GM18508 (cell line): ENCODE results near the gene BTN1A1.
"Not testable (repeated sequence)": the region's sequence is repeated elsewhere in the genome, so short reads cannot be mapped to it uniquely, and the experiment has no call there.

Experiments used
- ATAC-seq: cut with Tn5 transposase; IDR thresholded peaks from one replicate; pipeline ENCODE4 v1.9.1; 2021; ENCODE audit warnings: moderate number of reproducible peaks; ENCODE audit not compliant: insufficient read depth, unreplicated experiment

BTN1A1 gene

DNA sequence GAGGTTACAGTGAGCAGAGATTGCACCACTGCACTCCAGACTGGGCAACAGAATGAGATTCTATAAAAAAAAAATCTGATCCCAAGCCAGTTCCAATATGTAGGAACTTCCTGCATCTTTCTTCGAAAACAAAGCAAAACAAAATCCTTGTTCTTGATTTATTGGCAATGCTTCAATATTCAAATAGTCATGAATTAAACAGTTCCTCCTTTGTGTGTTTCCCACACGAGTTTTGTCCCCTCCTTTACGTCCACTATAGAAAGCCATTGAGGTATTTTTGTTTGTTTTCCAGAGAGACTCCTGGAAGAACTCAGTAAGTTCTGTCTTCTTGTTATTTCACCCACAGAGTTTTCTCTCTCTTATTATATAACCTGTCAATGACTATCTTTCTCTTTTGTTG lies 7.6 kb downstream of the BTN1A1 start:
- no peak for ATAC-seq

DNA sequence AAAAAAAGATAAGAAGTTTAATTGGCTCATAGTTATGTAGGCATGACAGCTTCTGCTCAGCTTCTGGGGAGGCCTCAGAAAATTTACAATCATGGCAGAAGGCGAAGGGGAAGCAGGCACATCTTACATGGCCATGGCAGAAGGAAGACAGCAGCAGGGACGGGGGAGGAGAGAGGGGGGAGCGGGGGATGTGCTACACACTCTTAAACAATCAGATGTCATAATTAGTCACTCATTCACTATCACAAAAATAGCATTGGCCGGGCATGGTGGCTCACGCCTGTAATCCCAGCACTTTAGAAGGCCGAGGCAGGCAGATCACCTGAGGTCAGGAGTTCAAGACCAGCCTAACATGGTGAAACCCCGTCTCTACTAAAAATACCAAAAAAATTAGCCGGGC lies 10.9 kb downstream of the BTN1A1 start:
- not testable (repeated sequence) for ATAC-seq

DNA sequence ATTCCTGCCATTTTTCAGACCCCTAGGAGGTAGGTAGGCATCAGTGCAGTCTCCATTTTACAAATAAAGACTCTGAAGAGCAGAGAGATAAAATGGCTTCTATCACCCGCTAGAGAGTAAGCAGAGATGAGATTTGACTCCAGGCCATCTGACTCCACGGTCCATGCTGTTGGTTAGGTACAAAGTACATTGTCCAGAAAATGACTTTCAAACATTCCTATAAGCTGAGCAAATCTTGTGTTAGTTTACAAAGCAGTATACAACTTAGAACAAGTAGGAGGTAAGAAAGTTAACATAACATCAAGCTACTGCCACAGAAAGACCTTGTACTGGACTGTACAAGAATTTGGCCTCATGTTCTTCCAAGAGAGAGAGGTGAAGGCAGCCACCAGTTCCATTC lies 14.9 kb downstream of the BTN1A1 start:
- ATAC-seq: no peak

DNA sequence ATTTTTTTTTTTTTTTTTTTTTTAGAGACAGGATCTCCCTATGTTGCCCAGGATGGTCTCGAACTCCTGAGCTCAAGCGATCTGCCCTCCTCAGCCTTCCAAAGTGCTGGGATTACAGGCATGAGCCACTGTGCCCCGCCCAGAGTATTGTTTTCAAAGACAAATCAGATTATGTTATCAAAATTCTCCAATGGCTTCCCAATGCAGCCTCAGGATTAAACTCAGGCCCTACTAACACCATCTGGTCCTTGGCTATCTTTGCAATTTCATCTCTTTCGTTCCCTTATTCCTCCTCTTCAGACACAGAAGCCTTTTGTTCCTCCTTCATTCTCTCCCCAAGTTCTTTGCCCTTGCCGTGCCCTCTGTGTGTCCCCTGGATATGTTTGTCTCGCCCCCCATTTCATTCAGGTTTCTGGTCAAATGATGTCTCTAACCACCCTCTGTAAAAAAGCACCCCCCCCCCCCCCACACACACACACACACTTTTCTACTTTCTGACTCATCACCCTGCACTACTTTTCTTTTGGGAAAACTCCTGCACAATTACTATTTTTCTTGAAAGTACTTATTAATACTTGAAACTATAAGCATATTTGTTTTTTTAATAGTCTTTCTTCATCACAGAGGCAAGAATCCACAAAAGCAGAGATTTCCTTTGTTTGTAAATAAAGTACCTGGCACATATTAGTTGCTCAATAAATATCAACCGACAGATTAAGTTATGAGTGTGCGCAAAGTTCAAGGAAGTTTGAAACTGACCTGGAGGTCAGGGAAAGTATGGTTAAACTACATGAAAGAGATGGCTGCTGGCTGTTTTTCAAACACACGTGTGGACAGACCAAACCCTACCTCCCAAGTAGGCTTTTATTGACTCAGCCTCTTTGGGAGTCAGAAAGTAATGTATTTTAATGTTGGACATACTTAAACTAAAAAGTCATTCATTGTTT lies 16.7 kb downstream of the BTN1A1 start:
- no peak for ATAC-seq

DNA sequence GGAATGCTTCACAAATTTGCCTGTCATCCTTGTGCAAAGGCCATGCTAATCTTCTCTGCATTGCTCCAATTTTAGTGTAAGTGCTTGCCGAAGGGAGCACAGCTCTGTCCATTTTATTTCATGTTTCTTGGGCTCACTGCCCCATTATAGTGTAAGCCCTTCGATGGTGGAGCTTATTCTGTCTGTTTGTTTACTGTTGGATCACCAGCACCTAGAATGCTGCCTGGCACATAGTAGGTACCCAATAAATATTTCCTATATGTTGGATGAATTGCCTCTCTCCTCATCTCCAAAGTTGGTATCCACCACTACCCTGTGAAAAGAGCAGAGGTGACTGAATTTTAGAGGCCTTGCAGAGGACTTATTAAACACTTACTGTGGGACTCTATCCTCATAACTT lies 19.3 kb downstream of the BTN1A1 start:
- ATAC-seq: no peak

DNA sequence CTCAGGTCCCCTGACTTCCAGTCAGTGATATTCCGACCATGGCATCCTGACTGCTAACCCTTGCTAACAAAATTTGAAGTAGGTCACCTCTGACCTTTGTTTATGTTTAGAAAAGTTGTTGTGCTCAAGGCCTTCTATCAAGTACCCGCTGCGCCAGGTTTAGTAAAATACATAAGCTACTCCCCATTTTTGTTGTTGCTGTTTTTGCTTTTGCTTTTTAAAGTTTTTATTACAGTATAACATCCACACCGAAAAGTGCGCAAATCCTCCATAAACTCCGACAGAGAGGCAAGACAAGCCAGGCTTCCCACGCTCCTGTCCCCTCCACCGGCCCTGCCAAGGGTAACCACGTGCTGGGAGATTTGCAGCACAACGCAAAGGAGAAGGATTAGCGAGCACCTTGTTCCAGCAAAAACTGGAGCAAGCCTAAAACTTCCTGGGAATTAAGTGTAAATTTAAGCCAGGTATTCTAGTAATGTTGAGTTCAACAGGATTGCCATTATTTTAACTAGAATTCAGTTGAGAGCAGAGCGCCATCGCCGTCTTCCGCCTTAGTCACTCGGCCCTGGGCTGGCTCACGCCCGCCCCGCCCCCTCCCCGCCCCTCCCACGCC lies 20.2 kb downstream of the BTN1A1 start:
- ATAC-seq: peak; percentile 15

DNA sequence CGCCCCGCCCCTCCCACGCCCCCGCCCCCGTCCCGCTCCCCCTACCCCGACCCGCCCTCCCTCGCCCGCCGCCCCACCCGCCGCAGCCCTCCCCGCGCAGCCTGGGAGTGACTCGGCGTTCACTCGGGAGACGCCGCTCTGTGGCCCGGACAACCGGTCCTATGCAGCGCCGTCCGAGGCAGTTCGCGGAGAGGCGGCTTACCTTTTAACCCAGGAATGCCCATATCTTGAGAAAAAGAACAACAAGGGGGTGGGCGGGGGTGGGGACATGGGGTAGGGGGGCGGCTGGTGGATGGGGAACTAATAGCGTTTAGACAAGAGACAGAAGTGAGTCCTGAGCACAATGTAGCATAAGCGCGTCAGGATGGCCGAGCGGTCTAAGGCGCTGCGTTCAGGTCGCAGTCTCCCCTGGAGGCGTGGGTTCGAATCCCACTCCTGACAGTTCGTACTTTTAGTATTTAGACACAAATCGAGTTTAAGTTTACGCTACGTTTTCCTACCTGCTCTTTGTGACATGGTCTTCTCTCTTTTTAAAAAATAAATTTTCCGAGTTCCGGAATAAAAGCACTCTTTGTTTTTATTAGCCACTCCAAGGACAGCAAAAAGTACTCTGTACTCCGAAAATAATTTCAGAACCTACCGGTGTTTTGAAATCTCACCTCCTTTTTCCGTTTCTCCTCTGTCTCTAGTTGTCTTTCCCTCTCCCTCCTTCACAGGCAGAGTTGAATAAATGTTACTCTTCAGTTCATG lies 20.9 kb downstream of the BTN1A1 start:
- peak; percentile 46 for ATAC-seq

DNA sequence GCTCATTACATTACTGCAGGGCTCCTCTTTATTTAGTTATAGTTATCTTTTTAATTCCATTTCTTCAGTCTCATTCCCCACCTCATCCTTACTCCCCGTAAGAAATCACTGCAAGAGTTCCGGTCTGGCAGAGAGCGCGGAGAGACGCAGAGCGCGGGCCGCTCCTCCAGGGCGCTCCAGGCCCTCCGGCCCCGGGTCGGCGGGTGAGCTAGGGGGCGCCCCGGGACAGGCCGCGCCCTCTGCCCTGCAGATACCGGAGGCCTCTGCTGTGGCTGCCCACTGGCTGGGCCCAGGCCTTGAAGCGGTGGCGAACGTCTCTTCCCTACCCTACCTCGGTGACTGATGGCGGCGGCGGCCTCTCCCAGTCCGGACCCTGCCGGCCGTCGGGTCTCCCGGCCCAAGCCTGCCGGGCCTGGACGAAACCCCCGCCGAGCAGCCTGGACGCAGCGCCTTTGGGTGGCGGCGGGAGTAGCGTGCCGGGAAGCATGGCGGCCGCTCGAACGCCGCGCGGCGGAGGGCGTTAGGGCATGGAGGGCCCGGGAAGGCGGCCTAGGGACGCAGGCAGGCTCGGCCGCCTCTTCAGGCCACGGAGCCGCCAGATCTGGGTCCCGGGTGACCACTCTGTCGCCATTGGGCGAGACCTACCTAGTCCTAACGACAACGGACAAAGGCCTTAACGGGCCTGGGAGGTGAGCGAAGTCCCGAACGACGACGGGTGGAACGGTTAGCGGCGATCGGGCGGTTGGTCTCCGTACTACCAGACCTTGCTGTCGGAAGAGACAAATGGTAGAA lies 21.7 kb downstream of the BTN1A1 start:
- peak; percentile 34 for ATAC-seq

DNA sequence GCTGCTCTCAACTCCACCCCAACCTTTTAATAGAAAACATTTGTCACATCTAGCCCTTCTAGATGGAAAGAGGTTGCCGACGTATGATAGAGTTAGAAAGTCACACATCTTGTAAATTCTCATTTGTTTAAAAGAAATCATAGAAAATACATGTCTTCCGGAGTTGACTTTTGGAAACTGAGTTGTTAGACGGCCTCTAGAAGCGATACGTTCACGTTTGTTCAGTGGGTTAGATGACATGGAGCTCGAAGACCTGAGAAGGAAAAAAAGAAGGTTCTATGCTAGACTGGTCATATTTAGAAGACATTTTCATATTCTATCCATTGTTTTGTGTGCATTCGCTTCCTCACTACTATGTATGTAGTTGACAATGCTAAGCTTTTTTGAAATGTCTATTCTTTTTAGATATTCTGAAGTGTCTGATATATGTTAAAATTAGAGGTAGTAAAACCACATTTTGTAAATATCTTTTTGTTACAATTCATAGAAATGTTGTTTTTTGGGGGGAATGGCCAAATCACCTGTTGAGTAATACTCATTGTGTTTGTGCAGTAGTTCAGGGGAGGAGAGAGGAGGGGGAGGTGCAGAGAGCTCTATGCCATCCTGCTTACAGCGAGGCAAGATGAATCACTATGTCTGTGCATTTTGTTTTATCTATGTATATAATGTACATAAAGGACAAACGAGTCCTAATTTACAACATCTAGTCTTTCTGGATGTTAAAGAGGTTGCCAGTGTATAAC lies 22.6 kb downstream of the BTN1A1 start:
- not testable (repeated sequence) for ATAC-seq

DNA sequence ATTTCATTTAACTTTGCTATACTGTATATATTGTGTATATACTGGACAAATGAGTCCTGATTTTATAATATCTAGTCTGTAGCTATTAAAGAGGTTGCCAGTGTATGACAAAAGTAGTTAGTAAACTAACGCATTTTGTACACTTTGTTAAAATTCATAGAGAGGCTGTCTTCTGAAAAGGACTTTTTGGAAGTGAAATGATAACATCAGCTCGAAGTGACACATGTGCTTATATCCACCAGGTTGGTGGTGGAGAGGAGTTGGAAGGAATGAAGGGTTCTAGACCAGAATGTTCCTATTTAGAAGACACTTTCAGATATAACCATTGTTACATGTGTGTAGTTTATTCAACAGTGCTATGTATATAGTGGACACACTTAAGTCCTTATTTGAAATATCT lies 24.2 kb downstream of the BTN1A1 start:
- ATAC-seq: not testable (repeated sequence)

DNA sequence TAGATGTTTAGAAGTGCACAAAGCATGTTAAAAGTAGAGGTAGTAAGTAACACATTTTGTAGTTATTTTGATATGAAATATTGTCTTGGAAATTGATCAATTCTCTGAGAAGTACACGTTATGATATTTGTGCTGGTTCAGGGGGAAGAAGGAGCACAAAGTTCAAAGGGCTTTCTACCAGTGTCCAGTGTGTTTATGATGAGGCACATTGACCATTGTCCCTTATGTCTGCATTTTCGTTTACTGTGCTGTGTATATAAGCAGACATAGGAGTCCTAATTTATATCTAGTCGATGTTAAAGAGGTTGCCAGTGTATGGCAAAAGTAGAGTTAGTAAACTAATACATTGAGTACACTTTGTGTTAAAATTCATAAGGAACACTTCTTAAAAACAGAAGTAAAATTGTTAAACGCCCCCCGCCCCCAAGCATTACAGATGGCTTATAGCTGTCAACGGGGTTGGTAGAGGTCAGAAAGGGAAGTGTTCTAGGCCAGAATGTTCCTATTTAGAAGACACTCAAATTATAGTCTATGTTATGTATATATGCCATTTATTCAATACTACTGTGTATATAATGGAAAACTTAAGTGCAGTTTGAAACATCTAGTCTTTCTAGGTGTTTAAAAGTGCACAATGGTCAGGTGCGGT lies 24.7 kb downstream of the BTN1A1 start:
- no peak for ATAC-seq

DNA sequence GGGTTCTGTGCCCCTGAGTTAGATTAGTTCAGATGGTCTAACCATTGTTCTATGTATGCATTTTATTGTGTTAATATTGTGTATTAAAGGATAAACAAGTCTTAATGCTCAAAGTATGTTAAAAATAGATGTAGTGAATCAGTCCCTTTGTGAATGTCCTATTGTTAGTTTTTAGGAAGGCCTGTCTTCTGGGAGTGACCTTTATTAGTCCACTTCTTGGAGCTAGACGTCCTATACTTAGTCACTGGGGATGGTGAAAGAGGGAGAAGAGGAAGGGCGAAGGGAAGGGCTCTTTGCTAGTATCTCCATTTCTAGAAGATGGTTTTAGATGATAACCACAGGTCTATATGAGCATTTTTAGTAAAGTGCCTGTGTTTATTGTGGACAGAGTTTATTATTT lies 25.7 kb downstream of the BTN1A1 start:
- ATAC-seq: no peak

DNA sequence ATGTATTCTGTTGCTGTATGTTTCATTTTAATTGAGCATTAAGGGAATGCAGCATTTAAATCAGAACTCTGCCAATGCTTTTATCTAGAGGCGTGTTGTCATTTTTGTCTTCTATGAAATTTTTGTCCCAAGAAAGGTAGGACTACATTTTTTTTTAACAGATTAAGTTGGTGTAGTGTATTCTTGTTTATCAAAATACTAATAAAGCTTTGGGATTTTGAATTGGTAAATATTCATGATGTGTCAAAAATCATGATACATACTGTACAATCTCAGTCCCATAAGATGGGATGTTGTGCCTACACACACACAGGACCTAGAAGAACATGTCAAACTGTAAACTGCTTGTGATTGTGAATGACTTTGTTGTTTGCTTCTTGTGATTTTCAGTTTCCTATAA lies 26.8 kb downstream of the BTN1A1 start:
- ATAC-seq: no peak

DNA sequence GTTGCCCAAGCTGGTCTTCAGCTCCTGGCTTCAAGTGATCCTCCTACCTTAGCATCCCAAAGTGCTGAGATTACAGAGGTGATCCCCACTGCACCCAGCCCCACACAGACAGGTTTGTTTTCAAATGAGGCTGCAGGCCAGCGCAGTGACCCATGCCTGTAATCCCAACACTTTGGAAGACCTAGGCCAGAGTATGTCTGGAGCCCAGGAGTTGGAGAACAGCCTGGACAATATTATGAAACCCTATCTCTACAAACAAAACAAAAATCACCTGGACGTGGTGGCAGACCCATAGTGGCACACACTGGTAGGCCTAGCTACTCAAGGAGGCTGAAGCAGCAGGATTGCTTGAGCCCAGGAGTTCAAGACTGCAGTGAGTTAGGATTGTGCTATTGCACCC lies 30.1 kb downstream of the BTN1A1 start:
- ATAC-seq: no peak

DNA sequence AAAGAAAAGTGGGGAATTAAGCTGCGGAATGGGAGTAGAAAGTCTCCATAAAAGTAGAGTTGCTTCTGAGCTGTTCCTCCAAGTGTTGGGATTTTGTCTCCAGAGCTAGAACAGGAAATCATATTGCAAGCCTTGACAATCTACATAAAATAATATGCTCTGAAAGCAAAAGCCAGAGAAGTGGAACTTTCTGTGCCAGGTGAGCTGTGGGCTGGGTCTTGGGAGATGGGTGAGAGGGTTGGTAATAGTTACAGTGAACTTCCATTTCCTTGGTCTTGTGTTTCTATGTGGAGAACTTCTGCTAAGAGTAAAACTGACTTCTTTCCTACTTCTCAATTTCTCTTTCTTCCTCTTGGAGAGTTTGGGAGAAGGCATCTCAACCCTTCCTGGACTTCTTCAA lies 31.8 kb downstream of the BTN1A1 start:
- ATAC-seq: no peak

DNA sequence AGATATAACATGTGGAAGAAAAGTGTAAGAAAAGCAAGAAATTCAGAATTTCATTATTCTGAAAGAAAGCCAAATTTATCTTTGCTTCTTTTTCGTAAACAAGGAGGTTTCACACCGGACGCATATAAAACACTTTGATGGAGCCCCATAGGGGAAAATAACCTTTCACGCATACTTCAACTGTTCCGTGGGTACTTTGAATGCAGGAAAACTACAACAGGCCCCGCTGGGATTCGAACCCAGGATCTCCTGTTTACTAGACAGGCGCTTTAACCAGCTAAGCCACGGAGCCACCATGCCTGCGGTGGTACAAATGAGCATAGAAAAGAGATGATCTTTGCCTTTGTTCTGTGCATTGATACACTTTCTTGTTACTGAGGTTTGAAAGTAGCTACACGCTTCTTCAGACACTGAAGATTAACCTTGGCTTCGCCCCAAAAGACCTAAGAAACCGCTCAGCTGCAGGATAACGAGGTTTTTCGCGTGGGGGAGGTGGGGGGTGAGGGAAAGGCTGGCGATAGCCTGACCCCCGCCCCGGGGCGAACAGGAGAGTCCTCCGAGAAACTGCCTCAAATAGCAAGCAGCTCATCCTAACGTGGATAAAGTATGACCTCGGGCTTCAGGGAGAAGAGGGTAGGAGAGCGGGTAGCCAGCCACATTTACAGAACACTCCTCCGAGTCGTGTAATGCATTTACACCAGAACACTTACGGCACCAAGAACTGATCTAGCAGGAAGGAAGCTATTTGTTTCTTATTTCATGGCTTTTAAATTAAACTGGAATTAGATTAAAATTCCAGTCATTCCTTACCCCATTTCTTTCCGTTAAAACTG lies 32.8 kb downstream of the BTN1A1 start:
- no peak for ATAC-seq

DNA sequence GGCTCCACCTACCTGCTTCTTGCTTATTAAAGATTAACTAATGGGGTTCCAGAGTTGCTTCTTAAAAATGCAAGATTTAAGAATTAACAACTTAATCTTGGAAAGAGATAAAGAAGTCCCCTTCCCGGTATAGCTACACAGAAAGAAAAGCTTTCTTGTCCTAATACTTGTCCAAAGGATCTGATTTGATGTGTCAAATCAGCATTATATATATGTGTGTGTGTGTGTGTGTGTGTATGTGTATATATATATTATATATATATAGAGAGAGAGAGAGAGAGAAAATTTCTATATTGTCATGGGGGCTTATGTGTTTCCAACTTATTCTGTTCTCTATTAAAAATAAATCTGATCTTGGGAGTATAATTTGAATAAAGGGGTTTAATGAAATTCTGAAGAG lies 33.4 kb downstream of the BTN1A1 start:
- ATAC-seq: no peak
